CD14-positive monocyte (primary cell): ENCODE measurements around the gene ACTG1. TPM values are rescaled to one million over a fixed set of nuclear protein-coding genes. Genes with fewer than 3 reads are reported as not detected.
A peak's percentile ranks its signal among the peaks of the same experiment; 100 is the strongest.

Experiments
- DNase-seq, 3 donors: peaks; one replicate each; pipeline ENCODE4 v3.0.0-alpha.2; 2011 to 2022
- H2AFZ ChIP-seq: 2 replicates; pipeline ENCODE4 v1.6.0; 2012; ENCODE audit warnings: mild to moderate bottlenecking, low read depth, low read length, inconsistent platforms; ENCODE audit not compliant: insufficient read depth, poor library complexity, severe bottlenecking
- H3K27ac ChIP-seq, 2 donors: 1 replicate in 1 of 2; 2 replicates in 1 of 2; pipeline ENCODE4 v1.5.1; 2012 to 2013; ENCODE audit warnings: low read length in 2 of 2, control low read depth in 1 of 2, inconsistent platforms in 1 of 2, low read depth in 1 of 2, mild to moderate bottlenecking in 1 of 2
- H3K27me3 ChIP-seq, 2 donors: one replicate each; pipeline versions ENCODE4 v1.6.0 to v1.6.1; 2011 to 2013; ENCODE audit warnings: low read length in 2 of 2; ENCODE audit not compliant: control insufficient read depth in 2 of 2, insufficient read depth in 2 of 2
- H3K36me3 ChIP-seq, 2 donors: replicated peaks in 1 of 2; 1 replicate in 1 of 2; 2 replicates in 1 of 2; pipeline versions ENCODE4 v1.5.1 to v1.6.1; 2012 to 2013; ENCODE audit warnings: low read length in 2 of 2, control low read depth in 1 of 2, inconsistent platforms in 1 of 2, mild to moderate bottlenecking in 1 of 2; ENCODE audit not compliant: insufficient read depth in 2 of 2, control insufficient read depth in 1 of 2
- H3K4me1 ChIP-seq, 2 donors: 1 replicate in 1 of 2; 2 replicates in 1 of 2; pipeline versions ENCODE4 v1.5.1 to v1.6.1; 2012 to 2013; ENCODE audit warnings: low read length in 2 of 2, control low read depth in 1 of 2, inconsistent platforms in 1 of 2, mild to moderate bottlenecking in 1 of 2, moderate library complexity in 1 of 2; ENCODE audit not compliant: insufficient read depth in 2 of 2, control insufficient read depth in 1 of 2
- H3K4me2 ChIP-seq: replicated peaks from 2 replicates; pipeline ENCODE3; 2012; ENCODE audit warnings: low read length, moderate library complexity, mild to moderate bottlenecking; ENCODE audit not compliant: poor library complexity, severe bottlenecking; ENCODE audit errors: extremely low read depth
- H3K4me3 ChIP-seq, 3 experiments: fragments of 200-600 bp in 1 of 3; sonication (generic) in 1 of 3; replicated peaks in 1 of 3; 1 replicate in 2 of 3; 2 replicates in 1 of 3; pipeline ENCODE4 v1.5.1; 2011 to 2013; ENCODE audit warnings: low read length in 3 of 3, mild to moderate bottlenecking in 3 of 3, control low read depth in 2 of 3, low read depth in 2 of 3, inconsistent platforms in 1 of 3, moderate library complexity in 1 of 3
- H3K79me2 ChIP-seq: 2 replicates; pipeline ENCODE4 v1.6.0; 2012; ENCODE audit warnings: mild to moderate bottlenecking, control low read depth, inconsistent platforms, low read length, moderate library complexity; ENCODE audit not compliant: insufficient read depth
- H3K9ac ChIP-seq: 2 replicates; pipeline ENCODE4 v1.6.0; 2017; ENCODE audit warnings: low read length, mild to moderate bottlenecking; ENCODE audit not compliant: insufficient read depth, poor library complexity, severe bottlenecking
- H3K9me3 ChIP-seq, 2 donors: replicated peaks in 1 of 2; 1 replicate in 1 of 2; 2 replicates in 1 of 2; pipeline versions ENCODE4 v1.5.1 to v1.6.1; 2012 to 2013; ENCODE audit warnings: low read length in 2 of 2, control low read depth in 1 of 2; ENCODE audit not compliant: control insufficient read depth in 1 of 2, insufficient read depth in 1 of 2
- H4K20me1 ChIP-seq: 2 replicates; pipeline ENCODE4 v1.6.0; 2012; ENCODE audit warnings: mild to moderate bottlenecking, low read length, control low read depth, moderate library complexity; ENCODE audit not compliant: insufficient read depth
- H3K27ac Mint-ChIP-seq, 7 donors: one replicate each; pipeline ENCODE4 v1.8.0; 2020; ENCODE audit warnings: mild to moderate bottlenecking in 7 of 7, mixed read lengths in 7 of 7, moderate library complexity in 6 of 7, inconsistent platforms in 2 of 7
- H3K27me3 Mint-ChIP-seq, 3 donors: one replicate each; pipeline ENCODE4 v1.8.0; 2021 to 2022; ENCODE audit warnings: low read depth in 3 of 3, mild to moderate bottlenecking in 3 of 3, mixed read lengths in 3 of 3, moderate library complexity in 3 of 3, inconsistent platforms in 1 of 3
- H3K36me3 Mint-ChIP-seq, 2 donors: one replicate each; pipeline ENCODE4 v1.8.0; 2020; ENCODE audit warnings: mixed read lengths in 2 of 2, inconsistent platforms in 1 of 2, mild to moderate bottlenecking in 1 of 2
- H3K4me1 Mint-ChIP-seq: one replicate; pipeline ENCODE4 v1.8.0; 2020; ENCODE audit warnings: mild to moderate bottlenecking, mixed read lengths
- H3K4me3 Mint-ChIP-seq, 2 donors: one replicate each; pipeline ENCODE4 v1.8.0; 2020; ENCODE audit warnings: mild to moderate bottlenecking in 2 of 2, mixed read lengths in 2 of 2, moderate library complexity in 1 of 2
- H3K9me3 Mint-ChIP-seq, 7 donors: one replicate each; pipeline ENCODE4 v1.8.0; 2020 to 2022; ENCODE audit warnings: mixed read lengths in 7 of 7, mild to moderate bottlenecking in 6 of 7, moderate library complexity in 6 of 7, inconsistent platforms in 2 of 7
- CTCF ChIP-seq: fragments of 200-600 bp; IDR thresholded peaks from one replicate; pipeline ENCODE4 v1.8.0; 2022; ENCODE audit warnings: antibody characterized with exemption, mild to moderate bottlenecking
- WGBS: methylation state at CpG from one replicate; pipeline ENCODE4 v1.1.5; 2013; ENCODE audit warnings: missing lambda C conversion rate; ENCODE audit not compliant: insufficient coverage; 5-methylcytosine and 5-hydroxymethylcytosine counted together
- intact Hi-C, 2 donors: fragments of 100-400 bp; cut with micrococcal nuclease; formaldehyde crosslinking; loops; one replicate each; pipeline versions ENCODE4 v1.15.0 to v1.15.1; 2023
- polyA plus RNA-seq, 3 donors: library from polyadenylated mRNA; depleted of rRNA in 1 of 3; unstranded in 2 of 3; stranded (reverse) in 1 of 3; fragments of 300-500 nt in 2 of 3; fragments of >200 nt in 1 of 3; fragmentation: Illumina TruSeq in 2 of 3; gene quantifications; 1 replicate in 2 of 3; 2 replicates in 1 of 3; pipeline ENCODE4 v1.2.3, GENCODE V29; 2012 to 2021

Gene ACTG1
- polyA plus RNA-seq, 3 donors, result 1,133 to 3,195 (median 1,620) TPM

DNA sequence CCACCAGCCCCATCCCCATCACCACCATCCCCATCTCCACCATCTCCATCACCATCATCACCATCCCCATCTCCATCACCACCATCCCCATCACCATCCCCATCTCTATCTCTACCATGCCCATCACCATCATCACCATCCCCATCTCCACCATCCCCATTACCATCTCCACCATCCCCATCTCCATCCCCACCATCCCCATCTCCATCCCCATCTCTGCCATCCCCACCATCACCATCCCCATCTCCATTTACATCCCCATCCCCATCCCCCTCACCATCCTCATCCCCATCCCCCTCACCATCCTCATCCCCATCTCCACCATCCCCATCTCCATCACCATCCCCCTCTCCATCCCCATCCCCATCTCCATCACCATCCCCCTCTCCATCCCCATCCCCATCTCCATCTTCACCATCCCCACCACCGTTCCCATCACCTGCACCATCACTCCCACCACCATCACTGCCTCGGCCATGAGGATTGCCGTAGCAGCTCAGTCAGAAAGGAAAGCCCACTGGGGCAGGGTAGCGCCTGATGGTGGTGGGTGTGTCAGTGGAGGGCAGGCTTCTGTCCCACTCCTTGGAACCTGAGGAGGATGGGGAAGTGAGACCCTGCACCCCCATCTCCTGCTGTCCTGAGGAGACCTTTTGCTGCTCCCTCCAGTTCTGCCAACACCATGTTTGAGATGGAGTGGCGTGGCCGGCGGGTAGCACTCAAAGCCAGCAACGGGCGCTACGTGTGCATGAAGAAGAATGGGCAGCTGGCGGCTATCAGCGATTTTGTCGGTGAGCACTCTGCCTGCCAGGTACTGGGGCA, 23.1 kb upstream of the ACTG1 start:
- intact Hi-C loops, result loop anchor here in 1 of 2 donors (5.0 kb wide), 1 partner anchor 278 kb away; no protein-coding TSS in a partner anchor
- H3K4me3 ChIP-seq, result no peak overlapping the region
- peaks cover 11% of the 10 kb centered on the region for H3K4me1 Mint-ChIP-seq
- no peak for TF ChIP-seq CTCF
- 75% methylated on average over 10 of the region's 13 CpGs for WGBS
- peaks cover 22 to 29% of the 10 kb centered on the region in 2 donors for H3K36me3 ChIP-seq
- H3K4me1 ChIP-seq, result peaks cover 7 to 12% of the 10 kb centered on the region in 2 donors
- H3K27ac Mint-ChIP-seq, result no peak overlapping the region
- H3K9ac ChIP-seq, result no peak overlapping the region
- DNase-seq, result no peak
- no peak overlapping the region for H3K4me2 ChIP-seq
- H3K9me3 ChIP-seq, result peaks cover 0 to 16% of the 10 kb centered on the region in 2 donors
- peak overlapping the region in 1 of 2 donors; percentile 78 for H3K4me3 Mint-ChIP-seq
- H3K9me3 Mint-ChIP-seq, result peaks cover 0 to 6% (median 2%) of the 10 kb centered on the region in 7 donors
- H3K79me2 ChIP-seq, result no peaks in the 10 kb centered on the region
- no peak overlapping the region for H3K27ac ChIP-seq
- H3K36me3 Mint-ChIP-seq, result peaks cover 18 to 29% of the 10 kb centered on the region in 2 donors
- H3K27me3 Mint-ChIP-seq, result peaks cover 35 to 53% (median 41%) of the 10 kb centered on the region in 3 donors
- peaks cover 13% of the 10 kb centered on the region for H4K20me1 ChIP-seq
- H2AFZ ChIP-seq, result no peak overlapping the region
- peaks cover 9 to 48% of the 10 kb centered on the region in 2 donors for H3K27me3 ChIP-seq

DNA sequence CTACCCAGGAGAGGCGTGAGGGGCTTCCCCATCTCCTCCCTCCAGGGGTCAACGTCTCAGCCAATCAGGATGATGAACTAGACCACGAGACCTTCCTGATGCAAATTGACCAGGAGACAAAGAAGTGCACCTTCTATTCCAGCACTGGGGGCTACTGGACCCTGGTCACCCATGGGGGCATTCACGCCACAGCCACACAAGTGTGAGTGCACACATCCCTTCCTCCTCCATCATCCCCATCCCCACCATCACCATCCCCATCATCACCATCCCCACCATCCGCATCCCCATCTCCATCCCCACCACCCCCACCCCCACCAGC, 22.4 kb upstream of the ACTG1 start:
- Mint-ChIP-seq H3K27me3 (peaks cover 35 to 53% (median 41%) of the 10 kb centered on the region in 3 donors), H3K4me3 (peak overlapping the region in 1 of 2 donors; percentile 35)
- no peak for DNase-seq

More for the DNA sequence above, 22.4 kb upstream of the ACTG1 start:
- WGBS, result 74% methylated on average over 3 of the region's 5 CpGs
- H3K4me1 Mint-ChIP-seq, result peaks cover 11% of the 10 kb centered on the region
- Histone ChIP-seq H2AFZ (no peak overlapping the region), H3K4me1 (peaks cover 7 to 12% of the 10 kb centered on the region in 2 donors), H3K4me2 (no peak overlapping the region), H3K9ac (no peak overlapping the region), H3K4me3 (no peak overlapping the region), H3K79me2 (no peaks in the 10 kb centered on the region), H3K27me3 (peaks cover 9 to 55% of the 10 kb centered on the region in 2 donors), H3K27ac (no peak overlapping the region), H4K20me1 (peaks cover 13% of the 10 kb centered on the region), H3K36me3 (peaks cover 15 to 22% of the 10 kb centered on the region in 2 donors), H3K9me3 (peaks cover 0 to 16% of the 10 kb centered on the region in 2 donors)
- no peak for TF ChIP-seq CTCF
- intact Hi-C loops, result loop anchor here in 1 of 2 donors (5.0 kb wide), 1 partner anchor 278 kb away; no protein-coding TSS in a partner anchor
- peaks cover 0 to 6% (median 2%) of the 10 kb centered on the region in 7 donors for H3K9me3 Mint-ChIP-seq
- no peak overlapping the region for H3K27ac Mint-ChIP-seq
- H3K36me3 Mint-ChIP-seq, result peaks cover 13 to 22% of the 10 kb centered on the region in 2 donors
